K562 (cell line): ENCODE data around the gene COL23A1. TPM values are rescaled to one million over a fixed set of nuclear protein-coding genes. Genes with fewer than 3 reads are reported as not detected.

Source experiments
- ATAC-seq: fragments of 200-7000 bp; cut with Tn5 transposase; 3 replicates; pipeline ENCODE4 v1.9.1; 2020; ENCODE audit warnings: moderate library complexity
- BruUV-seq: library from RNA; stranded (reverse); fragments of 400-500 nt; replicated peaks from 2 replicates; lab custom pipeline; 2021; lab: Mats Ljungman, UMichigan
- CTCF ChIA-PET: fragments of 300-600 bp; formaldehyde crosslinking; extraction: SDS; loops from one replicate; lab custom pipeline; 2021; ENCODE audit warnings: low intra/inter-chr PET ratio; lab: Yijun Ruan, JAX
- POLR2A ChIA-PET: fragments of 300-600, 350-650 bp; sonication (Branson Sonifier 250); formaldehyde crosslinking; extraction: SDS; loops from one replicate; lab custom pipeline; 2021; ENCODE audit warnings: antibody characterized with exemption, inconsistent platforms; lab: Yijun Ruan, JAX
- DNase-seq, 4 experiments: peaks; one replicate each; pipeline versions ENCODE4 v3.0.0 to v3.0.0-alpha.2; 2011 to 2018; ENCODE audit warnings: low spot score in 3 of 4, mixed read lengths in 3 of 4; ENCODE audit errors: extremely low read depth in 1 of 4
- FAIRE-seq: peaks from 2 replicates; lab custom pipeline; 2011; peaks lifted over from hg19 to GRCh38; lab: Jason Lieb, UNC
- H2AFZ ChIP-seq: 2 replicates; pipeline ENCODE4 v1.6.0; 2011; ENCODE audit warnings: low read depth, low read length, control low read depth, inconsistent platforms
- H3K27ac ChIP-seq: fragments of 200-600 bp; 3 replicates; pipeline ENCODE4 v1.8.0; 2011; ENCODE audit warnings: low read depth, mild to moderate bottlenecking, control low read depth, inconsistent platforms, low read length, moderate library complexity, mixed read lengths; ENCODE audit errors: extremely low read depth
- H3K27me3 ChIP-seq, 2 experiments: fragments of 300-600 bp in 1 of 2; 2 replicates in 1 of 2; 3 replicates in 1 of 2; pipeline versions ENCODE4 v1.6.0 to v1.8.0; 2011; ENCODE audit warnings: inconsistent platforms in 2 of 2, low read length in 2 of 2, mild to moderate bottlenecking in 1 of 2, mixed read lengths in 1 of 2, moderate library complexity in 1 of 2; ENCODE audit not compliant: control insufficient read depth in 2 of 2, insufficient read depth in 2 of 2
- H3K36me3 ChIP-seq: fragments of 300-600 bp; 3 replicates; pipeline ENCODE4 v1.8.0; 2011; ENCODE audit warnings: mild to moderate bottlenecking, low read length, inconsistent platforms; ENCODE audit not compliant: control insufficient read depth, insufficient read depth
- H3K4me1 ChIP-seq, 2 experiments: fragments of 200-600 bp in 1 of 2; replicated peaks in 1 of 2; 2 replicates in 1 of 2; 3 replicates in 1 of 2; pipeline versions ENCODE4 v1.5.1 to v1.8.0; 2011; ENCODE audit warnings: inconsistent platforms in 2 of 2, low read length in 2 of 2, mild to moderate bottlenecking in 1 of 2, mixed read lengths in 1 of 2, moderate library complexity in 1 of 2; ENCODE audit not compliant: control insufficient read depth in 2 of 2, insufficient read depth in 2 of 2
- H3K4me2 ChIP-seq: 2 replicates; pipeline ENCODE4 v1.6.1; 2011; ENCODE audit warnings: low read length, control low read depth, inconsistent platforms, mixed read lengths; ENCODE audit not compliant: insufficient read depth
- H3K4me3 ChIP-seq: fragments of 200-600 bp; sonication (generic), shearing (Covaris generic); 2 replicates; pipeline ENCODE4 v1.5.1; 2016; ENCODE audit warnings: control low read depth, inconsistent platforms
- H3K79me2 ChIP-seq: fragments of 200-600 bp; 3 replicates; pipeline ENCODE4 v1.8.0; 2011; ENCODE audit warnings: low read length, inconsistent platforms; ENCODE audit not compliant: control insufficient read depth, insufficient read depth
- H3K9ac ChIP-seq, 2 experiments: 2 replicates each; pipeline versions ENCODE4 v1.6.0 to v1.6.1; 2011; ENCODE audit warnings: low read depth in 2 of 2, low read length in 2 of 2, control low read depth in 1 of 2, inconsistent platforms in 1 of 2, mild to moderate bottlenecking in 1 of 2, mixed read lengths in 1 of 2; ENCODE audit not compliant: insufficient read depth in 1 of 2
- H3K9me1 ChIP-seq: one replicate; pipeline ENCODE4 v1.6.0; 2011; ENCODE audit warnings: inconsistent platforms, mild to moderate bottlenecking, low read length, moderate library complexity; ENCODE audit not compliant: control insufficient read depth, insufficient read depth
- H3K9me3 ChIP-seq: replicated peaks from 2 replicates; pipeline ENCODE4 v1.5.1; 2011; ENCODE audit warnings: low read depth, low read length, inconsistent platforms; ENCODE audit not compliant: control insufficient read depth, insufficient read depth
- H4K20me1 ChIP-seq: replicated peaks from 2 replicates; pipeline ENCODE4 v1.6.1; 2011; ENCODE audit warnings: low read length, inconsistent platforms, mixed read lengths; ENCODE audit not compliant: control insufficient read depth, insufficient read depth
- CHD2 ChIP-seq: IDR thresholded peaks from 2 replicates; pipeline ENCODE4 v1.6.1; 2011; ENCODE audit warnings: low read depth, low read length
- ETS1 ChIP-seq: conservative IDR thresholded peaks from 2 replicates; pipeline ENCODE4 v1.6.1; 2011; ENCODE audit warnings: low read depth, mild to moderate bottlenecking, low read length; ENCODE audit not compliant: control insufficient read depth
- FOSL1 ChIP-seq: fragments of 200-800 bp; sonication (Bioruptor generic); conservative IDR thresholded peaks from 2 replicates; pipeline ENCODE4 v1.6.1; 2016; ENCODE audit warnings: missing genetic modification characterization, missing compliant biosample characterization
- POLR3G ChIP-seq: IDR thresholded peaks from 2 replicates; pipeline ENCODE4 v1.6.1; 2011; ENCODE audit not compliant: insufficient read length, insufficient replicate concordance; ENCODE audit errors: extremely low read depth
- PREB ChIP-seq: sonication (generic); formaldehyde crosslinking; IDR thresholded peaks from 2 replicates; pipeline ENCODE4 v1.8.1; 2023; ENCODE audit warnings: mild to moderate bottlenecking, missing genetic modification reagents
- STAT5A ChIP-seq: IDR thresholded peaks from 2 replicates; pipeline ENCODE4 v1.6.1; 2012; ENCODE audit warnings: low read length, inconsistent platforms, borderline replicate concordance
- ZBTB34 ChIP-seq: fragments of 250-450 bp; sonication (Bioruptor Pico); IDR thresholded peaks from 2 replicates; pipeline ENCODE4 v1.8.0; 2021; ENCODE audit warnings: mild to moderate bottlenecking, moderate library complexity
- ZNF124 ChIP-seq: sonication (generic); formaldehyde crosslinking; IDR thresholded peaks from 2 replicates; pipeline ENCODE4 v1.8.1; 2022; ENCODE audit warnings: missing genetic modification reagents
- ZNF217 ChIP-seq: sonication (generic); formaldehyde crosslinking; IDR thresholded peaks from 2 replicates; pipeline ENCODE4 v1.8.0; 2022; ENCODE audit warnings: mild to moderate bottlenecking, missing genetic modification reagents
- WGBS: fragments of 100-300 bp; shearing (Covaris generic); methylation state at CpG from one replicate; pipeline ENCODE4 v1.1.6; 2016; ENCODE audit warnings: low coverage, mixed read lengths; ENCODE audit not compliant: insufficient coverage; ENCODE audit errors: missing lambda C conversion rate; 5-methylcytosine and 5-hydroxymethylcytosine counted together
- in situ Hi-C: fragments of 300-500 bp; cut with MboI; formaldehyde crosslinking; loops from 4 replicates; pipeline ENCODE4 v1.15.0; 2018; ENCODE audit warnings: inconsistent platforms, mixed read lengths
- intact Hi-C: fragments of 100-400 bp; cut with micrococcal nuclease; formaldehyde crosslinking; loops from 2 replicates; pipeline ENCODE4 v1.14.2; 2022
- polyA plus RNA-seq, 8 experiments: library from polyadenylated mRNA; depleted of rRNA in 4 of 8; stranded (reverse) in 5 of 8; unstranded in 3 of 8; fragments of >200 nt; fragmentation: Nextera tagmentation in 2 of 8; fragmentation: Illumina TruSeq in 1 of 8; extraction: Ambion mirVana in 2 of 8; extraction: Trizol in 1 of 8; gene quantifications; 2 replicates each; pipeline versions ENCODE4 v1.2.1 to v1.2.3, GENCODE V29; 2011 to 2014; ENCODE audit warnings: inconsistent platforms in 1 of 8, missing spikeins in 1 of 8
- total RNA-seq, 7 experiments: library from RNA; depleted of rRNA in 6 of 7; stranded (reverse); fragments of >200 nt in 6 of 7; fragmentation: Illumina TruSeq in 2 of 7; extraction: Trizol in 2 of 7; gene quantifications; 2 replicates each; pipeline versions ENCODE4 v1.2.1 to v1.2.3, GENCODE V29; 2011 to 2021; ENCODE audit warnings: low replicate concordance in 1 of 7

Gene COL23A1
- total and polyA plus RNA-seq, 9 of the 15 experiments (the other 6 are each of a cell fraction or from before 2014, with no cell fraction given) = 0.09 TPM; not detected in 8

GRCh38 chr5:178201221-178201926, 388.8 kb downstream of the COL23A1 start:
- H2AFZ ChIP-seq = no peak overlapping the region
- POLR2A ChIA-PET = interaction anchor here (1.0 to 1.9 kb wide), 2 partner anchors 12 to 85 kb away, joined by 3 to 4 read pairs; no protein-coding TSS in a partner anchor
- intact Hi-C loops = no loop called here

More at GRCh38 chr5:178201221-178201926, 388.8 kb downstream of the COL23A1 start:
- CTCF ChIA-PET = no interaction called here
- no peak for ATAC-seq
- peaks cover 34% of the 10 kb centered on the region for H3K79me2 ChIP-seq
- H3K9me1 ChIP-seq = no peaks in the 10 kb centered on the region
- no peaks in the 10 kb centered on the region for H3K9me3 ChIP-seq
- no peak for DNase-seq
- no peak overlapping the region for H3K27ac ChIP-seq
- FAIRE-seq = no peak
- TF ChIP-seq ZNF124 (CRISPR knock-in tag) = no peak
- TF ChIP-seq CHD2 = no peak
- TF ChIP-seq POLR3G = no peak
- TF ChIP-seq STAT5A = no peak
- TF ChIP-seq ZNF217 (CRISPR knock-in tag) = no peak
- TF ChIP-seq ZBTB34 (CRISPR knock-in tag) = no peak
- no peak for TF ChIP-seq PREB (CRISPR knock-in tag)
- TF ChIP-seq ETS1 = no peak
- no peak for TF ChIP-seq FOSL1 (tag)
- H3K4me3 ChIP-seq = no peak overlapping the region
- H4K20me1 ChIP-seq = peaks cover 15% of the 10 kb centered on the region
- BruUV-seq = no TSS peak
- H3K36me3 ChIP-seq = peaks cover 12% of the 10 kb centered on the region
- H3K27me3 ChIP-seq = no peaks in the 10 kb centered on the region
- no peak overlapping the region for H3K4me2 ChIP-seq
- in situ Hi-C loops = no loop called here
- WGBS = 72% methylated on average over 10 of the region's 14 CpGs
- H3K9ac ChIP-seq = no peak overlapping the region
- peaks cover 6 to 11% of the 10 kb centered on the region in 2 experiments; a peak in 4 of 5 replicates for H3K4me1 ChIP-seq
